ENCODE results near the gene GUCY1A2. TPM values are rescaled to one million over a fixed set of nuclear protein-coding genes. Genes with fewer than 3 reads are reported as not detected.
A peak's percentile ranks its signal among the peaks of the same experiment; 100 is the strongest.

GUCY1A2 gene
- total RNA-seq, 3 donors from 2014 or later = 0.61 to 4.0 (median 1.4) TPM

DNA sequence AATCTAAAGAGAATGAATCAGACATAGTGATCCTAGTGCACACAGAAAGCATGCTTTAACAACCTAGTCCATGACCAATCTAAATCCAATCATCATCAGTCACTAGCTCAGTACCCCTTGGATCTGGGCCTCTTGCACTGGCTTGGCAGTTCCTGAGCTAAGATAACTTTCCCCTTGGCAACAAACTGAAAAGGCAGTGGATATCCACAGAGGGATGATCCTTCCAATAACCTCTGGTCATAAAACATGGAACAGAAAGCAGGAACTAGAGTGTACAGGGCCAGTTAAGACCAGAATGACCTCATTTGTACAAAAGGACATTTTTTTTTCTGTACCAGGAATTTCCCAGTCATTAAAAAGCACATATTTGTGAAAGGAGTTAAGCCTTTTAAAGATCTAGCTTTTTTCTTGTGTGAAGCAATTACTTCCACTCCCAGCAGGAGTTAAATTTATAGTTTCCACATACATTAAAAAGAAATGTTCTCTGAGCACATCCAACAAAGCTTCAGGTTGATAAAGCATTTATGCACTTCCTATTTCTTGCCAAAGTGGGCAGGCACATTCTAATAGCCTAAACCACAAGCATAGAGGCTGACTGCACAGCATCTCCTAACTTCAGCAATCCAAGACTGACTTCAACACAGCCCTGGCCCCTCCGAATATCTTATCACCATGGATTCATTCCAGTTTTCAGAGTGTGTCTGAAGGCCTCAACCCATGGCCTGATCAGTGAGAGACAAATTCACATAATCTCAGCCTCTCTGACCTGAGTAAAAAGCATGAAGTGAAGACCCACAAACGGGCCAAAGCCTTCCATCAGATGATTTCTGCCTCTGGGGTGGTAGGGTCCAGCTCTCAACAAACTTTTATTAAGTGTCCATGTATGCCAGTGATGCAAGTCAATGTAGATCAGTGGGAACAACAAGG, 29.9 kb downstream of the GUCY1A2 start:
- intact Hi-C loops (cut with DNase I, micrococcal nuclease) = no loop called here

DNA sequence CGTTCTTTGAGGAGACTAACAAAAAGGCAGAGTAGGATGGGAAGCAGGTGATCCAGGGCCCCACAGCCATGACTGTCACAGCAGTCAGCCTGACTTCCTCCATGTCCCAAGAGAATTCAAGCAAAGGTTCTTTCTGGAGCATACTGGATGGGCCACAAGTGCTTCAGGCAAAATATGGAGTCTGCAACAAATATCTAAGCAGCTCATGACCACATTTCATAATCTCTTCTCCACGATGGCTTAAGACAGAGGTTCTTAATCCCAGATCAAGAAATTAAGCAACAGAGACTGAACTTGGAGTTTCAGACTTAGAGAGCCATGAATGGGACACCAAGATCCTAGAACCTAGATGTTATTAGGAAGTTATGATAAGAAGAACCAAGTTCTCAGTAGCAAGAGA, 31.6 kb downstream of the GUCY1A2 start:
- Histone ChIP-seq H3K4me1 (ENCODE audit: low read depth) (no peaks in the 10 kb centered on the region), H3K9me3 (no peaks in the 10 kb centered on the region), H3K4me3 (no peak overlapping the region), H3K36me3 (ENCODE audit: low read depth) (no peaks in the 10 kb centered on the region)
- intact Hi-C loops (cut with DNase I, micrococcal nuclease) = no loop called here
- TF ChIP-seq, protein P1, sequence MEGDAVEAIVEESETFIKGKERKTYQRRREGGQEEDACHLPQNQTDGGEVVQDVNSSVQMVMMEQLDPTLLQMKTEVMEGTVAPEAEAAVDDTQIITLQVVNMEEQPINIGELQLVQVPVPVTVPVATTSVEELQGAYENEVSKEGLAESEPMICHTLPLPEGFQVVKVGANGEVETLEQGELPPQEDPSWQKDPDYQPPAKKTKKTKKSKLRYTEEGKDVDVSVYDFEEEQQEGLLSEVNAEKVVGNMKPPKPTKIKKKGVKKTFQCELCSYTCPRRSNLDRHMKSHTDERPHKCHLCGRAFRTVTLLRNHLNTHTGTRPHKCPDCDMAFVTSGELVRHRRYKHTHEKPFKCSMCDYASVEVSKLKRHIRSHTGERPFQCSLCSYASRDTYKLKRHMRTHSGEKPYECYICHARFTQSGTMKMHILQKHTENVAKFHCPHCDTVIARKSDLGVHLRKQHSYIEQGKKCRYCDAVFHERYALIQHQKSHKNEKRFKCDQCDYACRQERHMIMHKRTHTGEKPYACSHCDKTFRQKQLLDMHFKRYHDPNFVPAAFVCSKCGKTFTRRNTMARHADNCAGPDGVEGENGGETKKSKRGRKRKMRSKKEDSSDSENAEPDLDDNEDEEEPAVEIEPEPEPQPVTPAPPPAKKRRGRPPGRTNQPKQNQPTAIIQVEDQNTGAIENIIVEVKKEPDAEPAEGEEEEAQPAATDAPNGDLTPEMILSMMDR (IDR thresholded peaks at IDR 0.05) = no peak
- no peak for DNase-seq
- no peak for ATAC-seq

More for the DNA sequence above, 29.9 kb downstream of the GUCY1A2 start:
- H3K9me3 ChIP-seq = no peaks in the 10 kb centered on the region
- H3K36me3 ChIP-seq (ENCODE audit: low read depth) = no peaks in the 10 kb centered on the region
- ATAC-seq (peak; percentile 47), DNase-seq (no peak)
- H3K4me1 ChIP-seq (ENCODE audit: low read depth) = no peaks in the 10 kb centered on the region
- H3K4me3 ChIP-seq = no peak overlapping the region
- TF ChIP-seq, protein P1 (IDR thresholded peaks at IDR 0.05) = no peak

DNA sequence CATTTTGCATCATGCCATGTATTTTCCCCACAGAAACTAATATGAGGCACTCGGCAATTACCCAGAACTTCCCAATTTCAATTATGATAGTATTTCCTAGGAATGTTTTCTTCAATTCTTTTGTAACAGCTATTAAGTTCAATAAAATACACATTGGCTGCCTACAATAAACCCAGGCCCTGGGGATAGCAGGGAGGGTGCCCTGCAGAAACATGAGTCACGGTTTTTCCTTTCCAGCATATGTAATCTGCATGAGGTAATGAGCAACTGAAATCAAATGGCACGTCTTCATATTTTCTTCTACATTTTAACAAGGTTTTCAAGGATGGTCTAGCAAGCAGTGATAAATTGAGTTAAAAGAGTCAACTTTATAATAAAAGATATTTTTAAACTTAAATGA, 32.0 kb downstream of the GUCY1A2 start:
- no peak for DNase-seq
- ATAC-seq = no peak
- H3K9me3 ChIP-seq = no peaks in the 10 kb centered on the region
- H3K4me1 ChIP-seq (ENCODE audit: low read depth) = no peaks in the 10 kb centered on the region
- no peaks in the 10 kb centered on the region for H3K36me3 ChIP-seq (ENCODE audit: low read depth)
- no peak overlapping the region for H3K4me3 ChIP-seq
- TF ChIP-seq, protein P1 (IDR thresholded peaks at IDR 0.05) = no peak
- intact Hi-C loops (cut with DNase I, micrococcal nuclease) = no loop called here

DNA sequence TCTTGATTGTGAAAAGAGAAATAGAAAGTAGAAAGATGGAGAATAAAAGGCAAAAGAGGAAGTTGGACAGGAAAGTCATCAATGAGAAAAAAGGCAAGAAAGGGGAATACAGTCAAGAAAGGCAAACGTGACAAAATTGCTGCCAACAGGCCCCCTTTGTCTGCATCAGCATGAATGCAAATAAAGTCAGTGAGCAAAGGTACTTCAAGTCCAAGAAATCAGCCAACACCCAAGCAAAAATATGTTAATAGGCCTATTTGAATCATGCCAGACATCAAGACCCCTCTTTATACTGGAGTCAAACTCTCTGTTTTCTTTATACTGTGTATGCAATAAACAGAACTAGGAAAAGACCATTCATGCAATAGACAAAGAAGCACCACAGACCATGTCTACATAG, 34.3 kb downstream of the GUCY1A2 start:
- Histone ChIP-seq H3K36me3 (ENCODE audit: low read depth) (no peaks in the 10 kb centered on the region), H3K9me3 (no peaks in the 10 kb centered on the region), H3K4me3 (no peak overlapping the region), H3K4me1 (ENCODE audit: low read depth) (no peaks in the 10 kb centered on the region)
- no peak for ATAC-seq
- TF ChIP-seq, protein P1 (IDR thresholded peaks at IDR 0.05) = no peak
- intact Hi-C loops (cut with DNase I, micrococcal nuclease) = no loop called here
- no peak for DNase-seq

DNA sequence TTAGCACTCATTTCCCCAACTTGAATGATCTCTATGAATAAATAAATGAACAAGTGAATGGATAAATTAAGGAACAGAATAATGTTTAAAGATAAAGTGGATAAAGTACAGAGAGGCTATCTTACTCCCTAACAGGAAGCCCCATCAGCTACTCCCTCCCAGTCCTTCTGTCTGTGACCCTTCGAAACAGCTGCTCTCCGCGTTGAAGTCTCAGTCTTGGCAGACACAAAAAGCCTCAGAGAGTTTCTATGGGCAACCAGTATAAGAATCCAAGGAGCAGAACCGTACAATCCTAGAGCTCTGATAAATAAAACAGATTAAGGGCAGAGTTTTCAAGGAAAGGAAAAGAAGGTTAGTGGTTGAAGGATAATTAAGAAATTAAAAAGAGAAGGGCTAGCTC, 35.0 kb downstream of the GUCY1A2 start:
- H3K36me3 ChIP-seq (ENCODE audit: low read depth) = no peaks in the 10 kb centered on the region
- DNase-seq (no peak), ATAC-seq (no peak)
- H3K4me1 ChIP-seq (ENCODE audit: low read depth) = no peaks in the 10 kb centered on the region
- TF ChIP-seq, protein P1 (IDR thresholded peaks at IDR 0.05) = no peak
- H3K4me3 ChIP-seq = no peak overlapping the region
- H3K9me3 ChIP-seq = no peaks in the 10 kb centered on the region
- intact Hi-C loops (cut with DNase I, micrococcal nuclease) = no loop called here

All from mucosa of descending colon (tissue), 3 donors.